GM19395 (cell line): ENCODE data around the gene HNRNPUL2.

Experiments
- ATAC-seq: cut with Tn5 transposase; IDR thresholded peaks from one replicate; pipeline ENCODE4 v1.9.1; 2021; ENCODE audit warnings: mild to moderate bottlenecking, moderate library complexity; ENCODE audit not compliant: unreplicated experiment

The HNRNPUL2 gene

GRCh38 chr11:62727872-62728170, 564 bp upstream of the HNRNPUL2 start:
- ATAC-seq = peak; percentile 66

GRCh38 chr11:62726915-62727164, 417 bp downstream of the HNRNPUL2 start:
- ATAC-seq = no peak

- ATAC-seq = peak; percentile 1
Observed at GRCh38 chr11:62726156-62726914, 922 bp downstream of the HNRNPUL2 start.

GRCh38 chr11:62725646-62726045, 1.6 kb downstream of the HNRNPUL2 start:
- ATAC-seq = no peak

- ATAC-seq = no peak
Observed at GRCh38 chr11:62724171-62724570, 3.1 kb downstream of the HNRNPUL2 start.

- no peak for ATAC-seq
Observed at GRCh38 chr11:62721994-62722393, 5.3 kb downstream of the HNRNPUL2 start.

GRCh38 chr11:62719302-62719978, 7.8 kb downstream of the HNRNPUL2 start:
- no peak for ATAC-seq

GRCh38 chr11:62716816-62717215, 10.4 kb downstream of the HNRNPUL2 start:
- ATAC-seq = no peak

- ATAC-seq = no peak
Observed at GRCh38 chr11:62716206-62716605, 11.1 kb downstream of the HNRNPUL2 start.

GRCh38 chr11:62715150-62716130, 11.8 kb downstream of the HNRNPUL2 start:
- no peak for ATAC-seq

GRCh38 chr11:62713343-62713742, 13.9 kb downstream of the HNRNPUL2 start:
- no peak for ATAC-seq

GRCh38 chr11:62712861-62713260, 14.4 kb downstream of the HNRNPUL2 start:
- ATAC-seq = no peak

- ATAC-seq = no peak
Observed at GRCh38 chr11:62712276-62712812, 14.9 kb downstream of the HNRNPUL2 start.

- ATAC-seq = peak; percentile 6
Observed at GRCh38 chr11:62710001-62710345, 17.3 kb downstream of the HNRNPUL2 start.

- ATAC-seq = peak; percentile 70
Observed at GRCh38 chr11:62709247-62710000, 17.8 kb downstream of the HNRNPUL2 start.

GRCh38 chr11:62708793-62709192, 18.5 kb downstream of the HNRNPUL2 start:
- no peak for ATAC-seq

- ATAC-seq = no peak
Observed at GRCh38 chr11:62708392-62708791, 18.9 kb downstream of the HNRNPUL2 start.

- no peak for ATAC-seq
Observed at GRCh38 chr11:62707277-62707861, 19.9 kb downstream of the HNRNPUL2 start, which contains the start of the genes BSCL2 and GNG3. TSS of gene BSCL2 (minus strand) at chr11:62707424. CDS start at chr11:62707195, 229 bp downstream. TSS of gene GNG3 (plus strand) at chr11:62707676. CDS start at chr11:62708296, 620 bp downstream.

GRCh38 chr11:62706850-62707247, 20.4 kb downstream of the HNRNPUL2 start:
- no peak for ATAC-seq
